A204.1 (cell line): ENCODE measurements around the gene SPNS3.

Experiments
- FAIRE-seq: peaks from 2 replicates; lab custom pipeline; 2012; peaks lifted over from hg19 to GRCh38; lab: Jason Lieb, UNC

The SPNS3 gene

DNA sequence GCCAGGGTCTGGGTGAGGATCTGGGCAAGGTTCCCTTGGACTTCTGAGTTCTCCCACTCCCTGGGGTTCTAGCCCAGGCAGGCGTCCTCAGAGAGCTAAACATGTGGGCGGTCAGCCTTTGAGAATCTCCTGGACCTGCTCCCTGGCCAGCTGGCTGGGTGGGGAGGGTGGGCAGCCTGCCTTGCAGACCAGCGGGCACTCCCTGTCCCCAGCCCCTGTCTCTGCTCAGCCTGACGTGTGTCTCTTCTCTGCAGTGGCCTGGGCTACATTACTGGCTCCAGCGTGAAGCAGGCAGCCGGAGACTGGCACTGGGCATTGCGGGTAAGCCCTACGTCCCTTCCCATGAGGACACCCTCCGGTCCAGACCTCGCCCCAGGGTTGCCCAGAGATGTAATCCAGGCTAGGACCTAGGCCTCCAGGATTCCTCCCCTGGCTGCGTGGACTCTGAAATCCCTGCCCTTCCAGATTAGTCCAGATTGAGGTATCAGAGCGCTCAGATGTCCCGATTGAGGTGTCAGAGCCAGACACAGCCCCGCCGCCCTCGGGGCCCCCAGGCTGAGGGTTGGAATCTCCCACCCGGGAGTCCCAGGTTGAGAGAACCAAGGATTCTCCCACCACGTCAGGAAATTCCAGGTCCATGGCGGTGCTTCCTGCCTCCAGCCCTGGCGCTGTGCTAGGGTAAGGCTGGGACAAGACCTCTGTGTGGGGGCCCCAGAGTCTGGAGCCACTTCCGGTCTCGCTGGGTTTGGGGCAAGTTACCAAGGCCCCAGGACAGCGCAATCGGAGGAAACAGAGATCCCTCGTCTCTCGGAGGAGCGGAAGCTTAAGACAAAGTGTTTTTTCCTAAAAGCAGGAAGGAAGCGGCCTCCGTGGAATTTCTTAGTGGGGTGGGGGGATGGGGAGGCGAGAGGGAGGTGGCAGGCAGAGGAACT lies 97.3 kb downstream of the SPNS3 start:
- no peak for FAIRE-seq

DNA sequence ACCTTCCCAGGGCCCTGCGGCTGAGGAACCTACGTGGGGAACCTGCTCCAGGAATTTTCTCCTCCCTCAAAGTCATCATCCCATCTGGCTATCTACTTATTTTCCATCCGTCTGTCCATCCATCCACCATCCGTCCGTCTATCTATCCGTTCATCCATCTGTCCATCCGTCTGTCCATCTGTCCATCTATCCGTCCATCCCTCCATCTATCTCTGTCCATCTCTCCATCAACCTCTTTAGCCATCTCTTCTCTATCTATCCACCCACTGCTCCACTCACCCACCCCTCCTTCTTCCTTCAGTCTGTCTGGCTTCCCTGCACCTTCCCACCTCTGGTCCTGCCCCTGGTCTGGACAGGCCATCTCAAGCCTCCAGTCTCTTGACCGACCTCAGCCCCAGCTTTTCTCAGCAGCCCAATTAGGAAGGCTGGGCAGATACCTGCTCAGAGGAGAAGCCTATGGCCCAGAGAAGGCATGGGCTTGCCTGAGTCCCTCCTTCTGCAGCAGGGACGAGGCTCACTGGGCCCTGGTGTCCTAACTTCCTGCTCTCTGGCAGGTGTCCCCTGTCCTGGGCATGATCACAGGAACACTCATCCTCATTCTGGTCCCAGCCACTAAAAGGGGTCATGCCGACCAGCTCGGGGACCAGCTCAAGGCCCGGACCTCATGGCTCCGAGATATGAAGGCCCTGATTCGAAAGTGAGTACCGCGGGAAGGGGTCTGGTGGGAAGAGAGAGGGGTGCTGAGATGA lies 98.4 kb downstream of the SPNS3 start:
- FAIRE-seq = no peak

DNA sequence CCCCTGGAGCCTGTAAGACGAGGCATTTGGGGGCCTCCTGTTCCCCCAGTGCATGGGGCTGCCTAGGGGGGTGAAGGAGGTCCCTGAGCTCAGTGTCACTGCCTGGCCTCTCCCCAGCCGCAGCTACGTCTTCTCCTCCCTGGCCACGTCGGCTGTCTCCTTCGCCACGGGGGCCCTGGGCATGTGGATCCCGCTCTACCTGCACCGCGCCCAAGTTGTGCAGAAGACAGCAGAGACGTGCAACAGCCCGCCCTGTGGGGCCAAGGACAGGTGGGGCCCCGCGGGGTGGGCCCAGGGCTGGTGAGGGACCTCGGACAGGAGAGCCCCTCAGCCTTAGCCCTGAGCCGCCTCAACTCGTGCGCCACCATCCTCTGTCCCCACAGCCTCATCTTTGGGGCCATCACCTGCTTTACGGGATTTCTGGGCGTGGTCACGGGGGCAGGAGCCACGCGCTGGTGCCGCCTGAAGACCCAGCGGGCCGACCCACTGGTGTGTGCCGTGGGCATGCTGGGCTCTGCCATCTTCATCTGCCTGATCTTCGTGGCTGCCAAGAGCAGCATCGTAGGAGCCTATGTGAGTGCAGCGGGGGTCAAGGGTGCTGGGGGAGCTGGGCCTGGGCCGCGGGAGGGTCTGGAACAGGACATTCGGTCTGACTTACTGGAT lies 99.3 kb downstream of the SPNS3 start:
- no peak for FAIRE-seq

DNA sequence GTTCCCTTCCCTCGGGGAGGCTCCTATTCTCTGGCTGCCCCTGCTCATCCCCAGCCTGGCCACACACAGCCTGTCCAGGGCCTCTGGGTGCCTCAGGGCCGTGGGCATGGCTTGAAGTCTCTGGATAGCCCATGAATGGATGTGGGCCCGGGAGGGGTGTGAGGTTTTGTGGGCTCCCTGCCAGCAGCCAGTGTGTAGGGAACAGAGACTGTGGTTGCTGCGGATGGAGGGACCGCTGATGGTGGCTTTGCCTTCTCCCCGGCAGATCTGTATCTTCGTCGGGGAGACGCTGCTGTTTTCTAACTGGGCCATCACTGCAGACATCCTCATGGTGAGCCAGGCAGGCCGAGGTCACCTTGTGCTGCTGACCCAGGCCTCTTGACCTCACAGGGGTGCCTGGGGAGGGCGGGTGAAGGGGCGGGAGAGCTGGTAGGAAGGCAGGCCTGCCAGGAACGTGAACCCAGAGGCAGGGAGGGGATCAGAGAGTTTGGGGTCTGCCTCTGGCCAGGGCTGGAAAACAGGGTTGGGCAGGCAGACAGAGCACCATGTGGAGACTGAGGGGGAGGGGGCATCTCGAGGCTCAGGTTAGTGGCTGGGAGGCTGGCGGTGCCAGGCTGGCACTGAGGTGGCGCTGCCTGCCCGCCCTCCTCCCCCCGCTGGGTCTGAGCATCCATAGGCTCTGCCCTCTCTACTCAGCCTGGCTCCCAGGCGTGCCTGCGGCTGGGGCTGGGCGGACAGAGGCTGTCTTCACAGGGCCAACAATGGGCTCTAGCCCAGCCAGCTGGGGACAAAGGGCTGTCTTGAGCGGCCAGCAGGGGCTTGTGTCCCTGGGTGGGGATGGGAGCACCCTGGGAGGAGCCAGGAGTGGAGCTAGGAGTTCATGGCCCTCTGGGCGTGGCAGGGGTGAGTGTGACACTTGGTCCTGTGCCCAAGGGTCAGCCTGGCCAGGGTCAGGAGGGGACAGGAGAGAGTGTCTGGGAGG lies 100.1 kb downstream of the SPNS3 start:
- FAIRE-seq = no peak

DNA sequence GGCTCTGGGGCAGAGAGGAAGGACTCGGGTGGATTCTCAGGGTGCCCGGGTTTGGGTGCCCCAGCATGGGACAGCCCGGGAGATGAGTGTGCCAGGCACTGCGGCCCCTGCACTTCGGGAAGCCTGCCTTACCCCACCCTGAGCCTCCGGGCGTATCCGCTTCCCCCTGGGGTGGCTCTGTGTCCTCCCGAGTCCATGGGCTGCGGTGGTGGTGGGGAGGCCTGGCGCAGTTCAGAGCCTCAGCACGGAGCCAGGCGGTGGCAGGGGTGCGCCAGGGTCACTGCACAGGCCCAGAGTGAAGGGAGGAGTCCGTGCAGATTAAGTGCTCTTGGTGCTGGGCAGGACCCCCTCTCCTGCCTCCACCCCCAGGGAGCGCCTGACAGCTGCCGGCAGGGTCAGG lies 100.8 kb downstream of the SPNS3 start:
- no peak for FAIRE-seq

DNA sequence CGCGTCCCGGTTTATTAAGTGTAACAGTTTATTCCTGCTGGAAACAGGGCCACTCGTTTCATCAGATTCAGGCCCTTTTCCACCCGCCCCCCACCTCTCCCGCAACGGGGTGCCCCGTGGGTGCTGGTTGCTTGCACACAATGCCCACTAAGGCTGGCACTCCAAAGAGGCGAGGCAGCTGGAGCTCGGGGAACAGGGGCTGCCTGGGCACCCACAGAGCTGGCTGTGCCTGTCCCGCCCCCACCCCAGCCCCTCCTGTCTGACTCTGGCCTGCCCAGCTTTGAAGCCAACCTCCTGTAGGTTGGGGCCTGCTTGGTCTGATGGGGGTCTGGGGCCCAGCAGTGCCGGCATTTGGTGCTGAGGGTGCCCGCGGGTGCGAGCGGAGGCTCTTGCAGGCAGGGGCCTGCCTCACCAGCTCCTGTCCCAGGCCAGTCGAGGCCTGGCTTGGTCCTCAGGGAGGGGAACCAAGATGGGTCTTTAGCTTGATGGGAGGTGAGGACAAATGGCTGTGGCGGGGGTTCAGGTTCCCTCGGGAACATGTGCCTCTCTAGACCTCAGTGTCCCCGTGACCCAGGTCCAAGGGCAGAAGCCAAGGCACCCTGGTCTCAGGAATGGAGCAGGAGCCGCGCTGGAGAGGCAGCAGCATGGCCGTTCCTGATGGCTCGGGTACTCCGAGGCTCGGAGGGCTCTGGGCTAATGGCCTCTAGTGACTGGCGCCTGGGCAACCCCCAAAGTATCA lies 101.4 kb downstream of the SPNS3 start:
- no peak for FAIRE-seq

DNA sequence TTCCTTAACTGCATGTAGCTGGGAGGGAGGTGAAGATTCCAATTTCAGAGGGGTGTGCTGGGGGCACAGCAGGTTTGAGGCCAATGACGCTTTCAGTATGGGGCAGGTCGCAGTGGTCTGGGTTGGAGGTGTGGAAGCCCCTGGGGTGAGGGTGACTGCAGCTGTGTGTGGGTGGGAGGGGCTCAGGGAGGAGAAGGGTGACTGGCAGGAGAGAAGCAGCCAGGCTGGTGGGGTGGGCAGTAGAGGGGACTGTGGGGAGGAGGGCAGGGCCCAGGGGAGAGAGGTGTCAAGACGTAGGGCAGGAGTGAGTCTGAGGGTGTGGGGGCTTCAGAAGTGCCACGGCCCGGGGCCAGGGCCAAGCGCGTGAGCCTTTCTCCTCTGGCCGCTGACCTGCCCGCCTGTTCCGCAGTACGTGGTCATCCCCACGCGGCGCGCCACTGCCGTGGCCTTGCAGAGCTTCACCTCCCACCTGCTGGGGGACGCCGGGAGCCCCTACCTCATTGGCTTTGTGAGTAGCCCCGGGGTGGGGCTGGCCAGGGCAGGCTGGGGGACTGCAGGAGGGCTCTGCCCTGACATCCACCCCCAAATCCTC lies 102.0 kb downstream of the SPNS3 start:
- FAIRE-seq = no peak

DNA sequence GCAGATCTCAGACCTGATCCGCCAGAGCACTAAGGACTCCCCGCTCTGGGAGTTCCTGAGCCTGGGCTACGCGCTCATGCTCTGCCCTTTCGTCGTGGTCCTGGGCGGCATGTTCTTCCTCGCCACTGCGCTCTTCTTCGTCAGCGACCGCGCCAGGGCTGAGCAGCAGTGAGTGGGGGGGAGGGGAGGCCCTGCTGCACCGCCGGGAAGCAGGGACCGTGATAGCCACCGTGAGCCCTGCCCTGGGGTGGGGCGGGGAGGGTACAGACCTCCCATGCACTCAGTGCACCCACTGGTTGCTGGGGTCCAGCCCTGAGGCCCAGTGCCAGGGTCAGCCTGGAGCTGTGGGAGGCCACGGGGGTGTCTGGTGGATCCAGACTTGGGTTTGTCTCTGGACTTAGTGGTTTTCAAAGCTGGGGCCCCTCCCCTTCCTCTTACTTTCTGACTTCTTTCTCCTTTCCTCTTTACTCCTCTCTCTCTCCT lies 102.6 kb downstream of the SPNS3 start:
- no peak for FAIRE-seq

DNA sequence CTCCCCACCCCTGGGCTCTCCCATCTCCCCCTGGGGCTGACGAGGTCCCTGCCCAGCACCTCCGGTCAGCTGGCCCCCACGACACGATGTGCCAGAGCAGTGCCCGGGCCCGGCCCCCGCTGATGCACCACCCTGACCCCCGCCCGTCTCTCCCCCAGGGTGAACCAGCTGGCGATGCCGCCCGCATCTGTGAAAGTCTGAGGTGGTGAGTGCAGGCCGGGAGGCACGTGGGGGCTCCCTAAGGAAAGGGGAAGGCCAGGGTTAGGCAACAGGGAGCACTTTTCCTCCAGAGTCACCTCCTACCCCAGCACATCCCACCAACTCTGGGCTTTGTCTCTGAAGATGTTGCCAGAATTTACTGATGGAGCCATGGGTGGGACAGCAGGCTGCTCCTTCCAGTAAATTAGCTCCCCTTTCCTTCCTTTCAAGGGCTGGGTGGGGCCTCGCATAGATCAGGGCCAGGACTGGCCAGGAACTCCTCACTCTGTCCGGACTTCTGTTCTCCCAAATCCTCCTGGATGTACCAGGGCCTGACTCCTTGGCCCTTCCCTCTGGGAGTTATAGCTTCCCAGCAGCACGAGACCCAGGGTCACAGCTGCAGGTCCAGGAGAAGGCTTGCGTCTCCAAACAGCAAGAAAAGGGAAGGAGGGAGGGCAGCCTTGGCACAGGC lies 103.1 kb downstream of the SPNS3 start:
- no peak for FAIRE-seq
